Kidney (tissue), 14 donors: ENCODE data around the gene SLC9A6. TPM values are rescaled to one million over a fixed set of nuclear protein-coding genes. Genes with fewer than 3 reads are reported as not detected.

Experiments
- DNase-seq, 5 donors: peaks; one replicate each; pipeline ENCODE4 v3.0.0-alpha.2; 2013 to 2020
- FAIRE-seq: peaks from 2 replicates; lab custom pipeline; 2012; peaks lifted over from hg19 to GRCh38; lab: Jason Lieb, UNC
- H3K27ac ChIP-seq, 2 donors: one replicate each; pipeline ENCODE4 v1.7.0; 2013; ENCODE audit warnings: low read depth in 2 of 2, low read length in 2 of 2, inconsistent platforms in 1 of 2
- H3K27me3 ChIP-seq: one replicate; pipeline ENCODE4 v1.7.1; 2013; ENCODE audit warnings: low read length, inconsistent platforms; ENCODE audit not compliant: control insufficient read depth, insufficient read depth
- H3K36me3 ChIP-seq, 3 donors: one replicate each; pipeline versions ENCODE4 v1.7.0 to v1.7.1; 2013; ENCODE audit warnings: low read length in 3 of 3, control low read depth in 1 of 3, inconsistent platforms in 1 of 3; ENCODE audit not compliant: insufficient read depth in 3 of 3, control insufficient read depth in 2 of 3
- H3K4me1 ChIP-seq, 3 donors: one replicate each; pipeline versions ENCODE4 v1.7.0 to v1.7.1; 2013; ENCODE audit warnings: low read length in 3 of 3, inconsistent platforms in 1 of 3, low read depth in 1 of 3; ENCODE audit not compliant: control insufficient read depth in 2 of 3, insufficient read depth in 2 of 3
- H3K4me3 ChIP-seq, 3 donors: one replicate each; pipeline versions ENCODE4 v1.7.0 to v1.8.1; 2013; ENCODE audit warnings: low read length in 3 of 3, control low read depth in 1 of 3, inconsistent platforms in 1 of 3
- H3K9ac ChIP-seq, 3 donors: one replicate each; pipeline versions ENCODE4 v1.7.0 to v1.7.1; 2013; ENCODE audit warnings: low read length in 3 of 3, control low read depth in 1 of 3, inconsistent platforms in 1 of 3
- H3K9me3 ChIP-seq, 3 donors: one replicate each; pipeline versions ENCODE4 v1.7.0 to v1.7.1; 2013; ENCODE audit warnings: low read length in 3 of 3, control low read depth in 1 of 3, inconsistent platforms in 1 of 3; ENCODE audit not compliant: control insufficient read depth in 2 of 3, insufficient read depth in 1 of 3
- intact Hi-C: fragments of 100-400 bp; cut with DNase I; formaldehyde crosslinking; loops from one replicate; pipeline ENCODE4 v1.11.1; 2022
- polyA plus RNA-seq: library from polyadenylated mRNA; stranded (reverse); fragments of 350-450 nt; fragmentation: Illumina TruSeq; extraction: RNeasy Lipid Tissue Mini Kit (QIAGEN cat#74804); gene quantifications from one replicate; pipeline ENCODE4 v1.2.3, GENCODE V29; 2014; ENCODE audit warnings: low read depth, low replicate concordance; ENCODE audit not compliant: insufficient read depth
- total RNA-seq: library from RNA; stranded (reverse); fragmentation: NEBNext Ultra II Directional; extraction: Animal tissue kit (Norgen Biotek cat#: 25700); gene quantifications from one replicate; pipeline ENCODE4 v1.2.1, GENCODE V29; 2021
- TF ChIP-seq, protein P1 (sequence below): IDR thresholded peaks from 3 replicates; pipeline ENCODE4 v1.5.1; 2012; ENCODE audit warnings: mild to moderate bottlenecking, moderate library complexity, borderline replicate concordance; ENCODE audit not compliant: insufficient read depth; ENCODE audit errors: extremely low read depth
- donor health status: control.
- donor health status: control.
- donor health status: control.
- donor health status: control.
- donor health status: control.
- donor health status: DM: yes; HTN: yes; CAD: no.
- donor health status: Normal renal cell carcinoma (clear cell type).

The SLC9A6 gene
- total and polyA plus RNA-seq, 2 donors from 2014 or later: 7.2 to 14.1 TPM

GRCh38 chrX:136032370-136032769 lies 47.1 kb downstream of the SLC9A6 start:
- intact Hi-C loops: no loop called here
- no peak for DNase-seq
- Histone ChIP-seq H3K27me3 (no peaks in the 10 kb centered on the region), H3K4me3 (no peak overlapping the region), H3K36me3 (peaks cover 0 to 3% (median 0%) of the 10 kb centered on the region in 3 donors), H3K27ac (no peak overlapping the region), H3K4me1 (no peaks in the 10 kb centered on the region), H3K9ac (no peak overlapping the region), H3K9me3 (no peaks in the 10 kb centered on the region)
- TF ChIP-seq, protein P1, sequence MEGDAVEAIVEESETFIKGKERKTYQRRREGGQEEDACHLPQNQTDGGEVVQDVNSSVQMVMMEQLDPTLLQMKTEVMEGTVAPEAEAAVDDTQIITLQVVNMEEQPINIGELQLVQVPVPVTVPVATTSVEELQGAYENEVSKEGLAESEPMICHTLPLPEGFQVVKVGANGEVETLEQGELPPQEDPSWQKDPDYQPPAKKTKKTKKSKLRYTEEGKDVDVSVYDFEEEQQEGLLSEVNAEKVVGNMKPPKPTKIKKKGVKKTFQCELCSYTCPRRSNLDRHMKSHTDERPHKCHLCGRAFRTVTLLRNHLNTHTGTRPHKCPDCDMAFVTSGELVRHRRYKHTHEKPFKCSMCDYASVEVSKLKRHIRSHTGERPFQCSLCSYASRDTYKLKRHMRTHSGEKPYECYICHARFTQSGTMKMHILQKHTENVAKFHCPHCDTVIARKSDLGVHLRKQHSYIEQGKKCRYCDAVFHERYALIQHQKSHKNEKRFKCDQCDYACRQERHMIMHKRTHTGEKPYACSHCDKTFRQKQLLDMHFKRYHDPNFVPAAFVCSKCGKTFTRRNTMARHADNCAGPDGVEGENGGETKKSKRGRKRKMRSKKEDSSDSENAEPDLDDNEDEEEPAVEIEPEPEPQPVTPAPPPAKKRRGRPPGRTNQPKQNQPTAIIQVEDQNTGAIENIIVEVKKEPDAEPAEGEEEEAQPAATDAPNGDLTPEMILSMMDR: no peak
- no peak for FAIRE-seq

GRCh38 chrX:136034668-136035067 lies 49.4 kb downstream of the SLC9A6 start:
- Histone ChIP-seq H3K4me1 (no peaks in the 10 kb centered on the region), H3K27ac (no peak overlapping the region), H3K9ac (no peak overlapping the region), H3K9me3 (no peaks in the 10 kb centered on the region), H3K27me3 (no peaks in the 10 kb centered on the region), H3K4me3 (no peak overlapping the region), H3K36me3 (peaks cover 0 to 3% (median 0%) of the 10 kb centered on the region in 3 donors)
- DNase-seq: no peak
- TF ChIP-seq, protein P1: no peak
- no peak for FAIRE-seq
- intact Hi-C loops: no loop called here

DNA sequence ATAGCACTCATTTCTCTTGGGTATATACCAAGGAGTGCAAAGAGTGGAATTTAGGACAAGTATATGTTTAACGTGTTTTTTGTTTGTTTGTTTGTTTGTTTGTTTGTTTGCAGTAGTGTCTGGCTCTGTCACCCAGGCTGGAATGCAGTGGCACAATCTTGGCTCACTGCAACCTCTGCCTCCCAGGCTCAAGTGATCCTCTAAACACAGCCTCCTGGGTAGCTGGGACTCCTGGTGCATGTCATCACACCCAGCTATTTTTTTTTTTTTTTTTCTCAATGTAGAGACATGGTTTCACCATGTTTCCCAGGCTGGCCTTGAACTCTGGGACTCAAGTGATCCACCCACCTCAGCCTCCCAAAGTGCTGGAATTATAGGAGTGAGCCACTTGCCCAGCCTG lies 50.4 kb downstream of the SLC9A6 start:
- TF ChIP-seq, protein P1: no peak
- no peak for DNase-seq
- FAIRE-seq: no peak
- no peaks in the 10 kb centered on the region for H3K27me3 ChIP-seq
- H3K9ac ChIP-seq: no peak overlapping the region
- no peaks in the 10 kb centered on the region for H3K36me3 ChIP-seq
- H3K4me1 ChIP-seq: no peaks in the 10 kb centered on the region
- no peak overlapping the region for H3K27ac ChIP-seq
- no peak overlapping the region for H3K4me3 ChIP-seq
- intact Hi-C loops: no loop called here
- H3K9me3 ChIP-seq: no peaks in the 10 kb centered on the region

GRCh38 chrX:136039485-136039884 lies 54.2 kb downstream of the SLC9A6 start:
- H3K27me3 ChIP-seq: peaks cover 5% of the 10 kb centered on the region
- FAIRE-seq (no peak), DNase-seq (no peak)
- peaks cover 0 to 3% (median 2%) of the 10 kb centered on the region in 3 donors for H3K36me3 ChIP-seq
- H3K9me3 ChIP-seq: no peaks in the 10 kb centered on the region
- H3K9ac ChIP-seq: no peak overlapping the region
- intact Hi-C loops: no loop called here
- no peak overlapping the region for H3K4me3 ChIP-seq
- no peaks in the 10 kb centered on the region for H3K4me1 ChIP-seq
- H3K27ac ChIP-seq: no peak overlapping the region
- TF ChIP-seq, protein P1: no peak
